ENCODE measurements around the gene PCSK5.
"Not testable (repeated sequence)": the region's sequence is repeated elsewhere in the genome, so short reads cannot be mapped to it uniquely, and the experiment has no call there.

PCSK5 gene

DNA sequence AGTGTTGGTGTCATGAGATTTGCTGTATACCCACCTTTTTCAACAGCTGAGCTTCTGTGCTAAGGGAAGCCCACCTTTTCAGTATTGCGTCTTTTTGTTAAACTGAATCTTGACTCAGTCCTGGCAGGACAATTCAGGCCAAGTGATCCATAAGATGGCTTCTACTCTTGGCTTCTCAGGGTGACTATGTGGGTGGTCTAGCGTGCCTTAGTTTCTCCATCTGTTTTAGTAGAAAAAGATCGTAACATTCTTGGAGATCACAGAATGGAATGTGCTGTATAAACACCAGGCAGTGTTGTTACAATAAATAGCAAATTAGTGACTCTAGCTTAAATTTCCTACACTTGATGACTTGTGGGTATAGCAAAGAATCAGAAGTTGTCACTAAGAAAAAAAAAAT lies 66.6 kb downstream of the PCSK5 start:
- H3K4me3 ChIP-seq (ENCODE audit: low read depth, low read length): no peak overlapping the region
- DNase-seq (ENCODE audit: low read depth): no peak
- TF ChIP-seq, protein P1, sequence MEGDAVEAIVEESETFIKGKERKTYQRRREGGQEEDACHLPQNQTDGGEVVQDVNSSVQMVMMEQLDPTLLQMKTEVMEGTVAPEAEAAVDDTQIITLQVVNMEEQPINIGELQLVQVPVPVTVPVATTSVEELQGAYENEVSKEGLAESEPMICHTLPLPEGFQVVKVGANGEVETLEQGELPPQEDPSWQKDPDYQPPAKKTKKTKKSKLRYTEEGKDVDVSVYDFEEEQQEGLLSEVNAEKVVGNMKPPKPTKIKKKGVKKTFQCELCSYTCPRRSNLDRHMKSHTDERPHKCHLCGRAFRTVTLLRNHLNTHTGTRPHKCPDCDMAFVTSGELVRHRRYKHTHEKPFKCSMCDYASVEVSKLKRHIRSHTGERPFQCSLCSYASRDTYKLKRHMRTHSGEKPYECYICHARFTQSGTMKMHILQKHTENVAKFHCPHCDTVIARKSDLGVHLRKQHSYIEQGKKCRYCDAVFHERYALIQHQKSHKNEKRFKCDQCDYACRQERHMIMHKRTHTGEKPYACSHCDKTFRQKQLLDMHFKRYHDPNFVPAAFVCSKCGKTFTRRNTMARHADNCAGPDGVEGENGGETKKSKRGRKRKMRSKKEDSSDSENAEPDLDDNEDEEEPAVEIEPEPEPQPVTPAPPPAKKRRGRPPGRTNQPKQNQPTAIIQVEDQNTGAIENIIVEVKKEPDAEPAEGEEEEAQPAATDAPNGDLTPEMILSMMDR (IDR thresholded peaks at IDR 0.05; ENCODE audit: control insufficient read depth, extremely low read depth, insufficient read depth): no peak

DNA sequence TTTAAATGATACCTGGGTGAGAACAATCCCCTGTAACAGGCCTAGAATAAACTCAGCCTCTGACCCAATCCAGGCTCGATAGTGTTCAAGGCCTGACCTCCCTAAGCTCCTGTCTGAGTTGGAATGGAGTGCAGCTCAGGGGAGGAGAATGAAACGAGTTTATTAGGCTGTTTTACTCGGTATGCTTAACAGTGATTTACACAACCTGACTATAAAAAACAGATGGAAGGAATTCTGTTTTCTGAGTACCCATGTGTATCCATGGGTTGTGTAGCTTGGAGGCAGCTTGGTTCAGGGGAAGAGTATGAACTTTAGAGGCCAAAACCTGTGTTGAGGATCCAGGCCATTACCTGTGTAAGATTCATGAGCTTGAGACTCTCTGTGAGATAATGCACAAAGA lies 67.8 kb downstream of the PCSK5 start:
- H3K4me3 ChIP-seq (ENCODE audit: low read depth, low read length): no peak overlapping the region
- TF ChIP-seq, protein P1 (IDR thresholded peaks at IDR 0.05; ENCODE audit: control insufficient read depth, extremely low read depth, insufficient read depth): no peak
- no peak for DNase-seq (ENCODE audit: low read depth)

DNA sequence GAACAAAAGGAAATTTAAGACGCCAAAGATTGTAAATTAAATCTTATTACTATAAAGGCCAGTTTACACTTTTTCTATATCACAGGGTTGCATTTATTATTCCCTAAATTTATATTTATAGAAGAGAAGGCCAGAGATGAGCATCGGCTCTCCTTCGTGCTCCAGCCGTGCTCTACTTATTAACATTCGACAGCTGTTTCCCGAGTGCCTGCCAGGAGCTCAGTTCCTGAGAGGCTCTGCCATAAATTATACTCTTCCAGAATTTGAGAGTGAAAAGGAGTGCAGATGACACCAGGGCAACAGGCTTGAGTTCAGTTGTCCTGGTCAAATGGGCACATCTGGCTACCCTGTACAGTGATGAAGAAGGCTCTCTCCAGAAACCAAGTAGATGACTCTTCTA lies 70.1 kb downstream of the PCSK5 start:
- no peak for DNase-seq (ENCODE audit: low read depth)
- TF ChIP-seq, protein P1 (IDR thresholded peaks at IDR 0.05; ENCODE audit: control insufficient read depth, extremely low read depth, insufficient read depth): no peak
- H3K4me3 ChIP-seq (ENCODE audit: low read depth, low read length): no peak overlapping the region

DNA sequence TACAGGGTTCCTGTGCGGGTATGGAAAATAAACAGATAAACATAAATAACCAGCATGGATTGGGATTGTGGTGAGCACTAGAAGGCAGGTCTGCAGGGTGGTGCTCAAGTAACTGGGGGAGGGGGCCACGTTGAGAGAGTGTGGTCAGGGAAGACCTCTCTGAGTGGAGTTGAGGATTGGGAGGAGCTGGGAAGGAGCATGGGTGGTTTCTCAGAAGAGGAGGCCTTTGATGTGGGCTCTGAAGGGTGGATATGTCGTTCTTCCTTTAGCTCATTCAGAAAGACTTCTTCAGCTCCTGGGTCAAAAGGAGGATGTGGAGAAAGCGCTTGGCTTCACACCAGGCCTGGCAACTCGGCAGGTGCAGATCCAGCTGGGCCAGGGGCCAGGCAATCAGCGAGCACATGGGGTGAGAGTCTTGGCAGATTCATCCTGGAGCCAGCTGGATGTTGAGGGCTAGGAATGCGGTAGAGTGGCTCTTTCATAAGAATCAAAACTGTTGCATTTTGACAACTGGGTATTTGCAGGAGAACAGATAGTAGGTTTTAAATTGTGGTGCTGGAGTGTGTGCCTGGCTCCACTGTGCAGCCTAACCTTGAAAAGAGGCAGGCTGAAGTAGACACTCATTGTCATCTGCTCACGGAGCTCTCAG lies 71.7 kb downstream of the PCSK5 start:
- H3K4me3 ChIP-seq (ENCODE audit: low read depth, low read length): no peak overlapping the region
- TF ChIP-seq, protein P1 (IDR thresholded peaks at IDR 0.05; ENCODE audit: control insufficient read depth, extremely low read depth, insufficient read depth): no peak
- DNase-seq (ENCODE audit: low read depth): peak; percentile 54

DNA sequence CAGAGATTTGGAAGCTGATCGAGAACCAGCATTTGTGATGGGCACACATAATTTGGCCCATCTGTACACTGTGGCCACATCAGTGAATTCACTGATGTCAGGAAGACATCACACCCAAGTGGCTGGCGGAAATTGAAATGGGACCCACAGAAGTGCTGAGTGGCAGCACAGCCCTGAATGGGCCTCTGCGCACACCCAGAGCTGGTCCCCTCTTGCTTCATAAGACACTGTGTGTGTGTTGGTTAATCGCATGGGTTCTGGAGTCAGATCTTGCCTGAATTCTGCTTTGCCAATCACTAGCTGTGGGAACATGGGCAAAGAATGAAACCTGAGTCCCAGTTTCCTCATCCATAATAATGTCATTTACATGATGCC lies 72.2 kb downstream of the PCSK5 start:
- no peak overlapping the region for H3K4me3 ChIP-seq (ENCODE audit: low read depth, low read length)
- TF ChIP-seq, protein P1 (IDR thresholded peaks at IDR 0.05; ENCODE audit: control insufficient read depth, extremely low read depth, insufficient read depth): no peak
- no peak for DNase-seq (ENCODE audit: low read depth)

DNA sequence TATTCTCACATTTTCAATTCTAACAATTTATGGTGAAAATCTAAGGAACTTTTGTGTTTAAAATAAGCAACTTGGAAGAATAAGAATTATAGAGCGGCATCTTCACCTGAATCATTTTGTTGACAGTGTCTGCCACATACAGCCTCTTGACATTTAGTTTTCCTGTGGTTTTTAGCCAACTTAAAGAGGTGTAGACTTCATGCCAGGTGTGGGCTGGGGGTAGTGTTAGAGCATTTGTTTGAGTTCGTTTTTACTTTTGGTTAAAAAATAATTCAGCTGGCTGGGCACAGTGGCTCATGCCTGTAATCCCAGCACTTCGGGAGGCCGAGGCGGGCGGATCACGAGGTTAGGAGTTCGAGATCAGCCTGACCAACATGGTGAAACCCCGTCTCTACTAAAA lies 72.8 kb downstream of the PCSK5 start:
- H3K4me3 ChIP-seq (ENCODE audit: low read depth, low read length); DNase-seq (ENCODE audit: low read depth): not testable (repeated sequence)

DNA sequence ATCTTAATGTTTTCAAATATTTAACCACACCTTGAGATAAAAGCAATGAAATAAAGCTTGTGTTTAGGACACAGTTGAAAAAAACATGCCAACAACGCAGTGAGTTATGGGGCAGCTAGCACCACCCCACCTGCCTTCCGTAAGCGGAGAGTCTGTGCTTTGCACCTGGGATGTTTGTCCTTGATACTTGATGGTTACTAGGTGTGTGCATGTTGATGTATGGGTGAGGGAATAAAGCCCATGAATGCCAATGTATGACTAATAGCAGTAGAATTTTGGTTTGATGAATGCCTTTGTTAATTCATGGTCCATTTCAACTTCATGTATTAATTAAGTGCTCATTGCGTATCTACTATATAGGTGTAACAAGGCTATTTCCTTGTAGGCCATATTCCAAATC lies 74.0 kb downstream of the PCSK5 start:
- no peak overlapping the region for H3K4me3 ChIP-seq (ENCODE audit: low read depth, low read length)
- no peak for DNase-seq (ENCODE audit: low read depth)
- TF ChIP-seq, protein P1 (IDR thresholded peaks at IDR 0.05; ENCODE audit: control insufficient read depth, extremely low read depth, insufficient read depth): no peak

Data from LNCaP clone FGC (cell line).